HS-27A (cell line): ENCODE data around the gene SCUBE1.

Experiments
- DNase-seq: peaks from one replicate; pipeline ENCODE4 v3.0.0-alpha.2; 2012; ENCODE audit warnings: low read depth, missing footprints

The SCUBE1 gene

GRCh38 chr22:43198936-43199335 is 144.2 kb downstream of the SCUBE1 start:
- DNase-seq = no peak

GRCh38 chr22:43198126-43198525 is 145.0 kb downstream of the SCUBE1 start:
- no peak for DNase-seq

GRCh38 chr22:43197271-43197941 is 145.8 kb downstream of the SCUBE1 start:
- DNase-seq = no peak

- DNase-seq = no peak
Measured at GRCh38 chr22:43191831-43192230, 151.3 kb downstream of the SCUBE1 start.

- DNase-seq = no peak
Measured at GRCh38 chr22:43188829-43189545, 154.2 kb downstream of the SCUBE1 start.

GRCh38 chr22:43187171-43188099 is 155.7 kb downstream of the SCUBE1 start:
- DNase-seq = peak; percentile 75

- no peak for DNase-seq
Measured at GRCh38 chr22:43186272-43187170, 156.7 kb downstream of the SCUBE1 start, which contains the start of gene TTLL12. TTLL12 (minus strand) TSS chr22:43187134; CDS start chr22:43187069, 65 bp downstream.

- no peak for DNase-seq
Measured at GRCh38 chr22:43185860-43186261, 157.3 kb downstream of the SCUBE1 start.

- DNase-seq = no peak
Measured at GRCh38 chr22:43183496-43184277, 159.5 kb downstream of the SCUBE1 start.

- no peak for DNase-seq
Measured at GRCh38 chr22:43182726-43183125, 160.4 kb downstream of the SCUBE1 start.

- no peak for DNase-seq
Measured at GRCh38 chr22:43182118-43182517, 161.1 kb downstream of the SCUBE1 start.

GRCh38 chr22:43181321-43182076 is 161.7 kb downstream of the SCUBE1 start:
- DNase-seq = no peak

GRCh38 chr22:43180670-43181069 is 162.5 kb downstream of the SCUBE1 start:
- DNase-seq = no peak

GRCh38 chr22:43179911-43180195 is 163.3 kb downstream of the SCUBE1 start:
- DNase-seq = no peak

- no peak for DNase-seq
Measured at GRCh38 chr22:43179146-43179910, 163.8 kb downstream of the SCUBE1 start.

- DNase-seq = no peak
Measured at GRCh38 chr22:43177479-43177878, 165.7 kb downstream of the SCUBE1 start.

- no peak for DNase-seq
Measured at GRCh38 chr22:43176090-43176489, 167.1 kb downstream of the SCUBE1 start.

GRCh38 chr22:43174941-43175531 is 168.1 kb downstream of the SCUBE1 start:
- no peak for DNase-seq
